Sigmoid colon (tissue), 7 donors: ENCODE results near the gene SLC2A6. TPM values are rescaled to one million over a fixed set of nuclear protein-coding genes. Genes with fewer than 3 reads are reported as not detected.
A peak's percentile ranks its signal among the peaks of the same experiment; 100 is the strongest.

ENCODE experiments used
- DNase-seq: peaks from one replicate; pipeline ENCODE4 v3.0.0-alpha.2; 2019
- H3K27ac ChIP-seq, 4 donors: fragments of 200-600 bp; sonication (generic); one replicate each; pipeline ENCODE4 v1.5.1; 2016 to 2019; ENCODE audit warnings: mild to moderate bottlenecking in 1 of 4
- H3K27me3 ChIP-seq, 3 donors: fragments of 200-600 bp; sonication (generic); one replicate each; pipeline ENCODE4 v1.5.1; 2019; ENCODE audit warnings: mild to moderate bottlenecking in 1 of 3
- H3K36me3 ChIP-seq, 4 donors: fragments of 200-600 bp; sonication (generic); one replicate each; pipeline ENCODE4 v1.5.1; 2016 to 2019
- H3K4me1 ChIP-seq, 4 donors: fragments of 200-600 bp; sonication (generic); one replicate each; pipeline ENCODE4 v1.5.1; 2017 to 2019
- H3K4me3 ChIP-seq, 4 donors: fragments of 200-600 bp; sonication (generic); one replicate each; pipeline ENCODE4 v1.5.1; 2017 to 2019; ENCODE audit warnings: mild to moderate bottlenecking in 2 of 4, moderate library complexity in 1 of 4
- H3K9me3 ChIP-seq, 4 donors: fragments of 200-600 bp in 3 of 4; sonication (generic) in 3 of 4; one replicate each; pipeline versions ENCODE4 v1.5.1 to v1.6.1; 2013 to 2019
- EP300 ChIP-seq, 4 donors: sonication (generic); formaldehyde crosslinking; IDR thresholded peaks; one replicate each; pipeline ENCODE4 v1.6.1; 2017; ENCODE audit warnings: antibody characterized with exemption in 4 of 4
- POLR2A ChIP-seq, 2 donors: fragments of 450-650 bp; IDR thresholded peaks; one replicate each; pipeline ENCODE4 v1.6.1; 2016; ENCODE audit warnings: antibody characterized with exemption in 2 of 2, mild to moderate bottlenecking in 2 of 2, moderate library complexity in 2 of 2
- POLR2AphosphoS5 ChIP-seq, 4 donors: sonication (generic); formaldehyde crosslinking; IDR thresholded peaks; one replicate each; pipeline ENCODE4 v1.6.1; 2017; ENCODE audit warnings: antibody characterized with exemption in 4 of 4
- WGBS, 2 donors: extraction: QIAGEN DNeasy Blood & Tissue Kit; methylation state at CpG; one replicate each; pipeline ENCODE4 v1.1.7; 2013; 5-methylcytosine and 5-hydroxymethylcytosine counted together
- intact Hi-C: fragments of 100-400 bp; cut with DNase I; formaldehyde crosslinking; loops from one replicate; pipeline ENCODE4 v1.15.1; 2023
- polyA plus RNA-seq, 3 donors: library from polyadenylated mRNA; stranded (reverse); fragments of 200-250 nt; gene quantifications; one replicate each; pipeline ENCODE4 v1.2.3, GENCODE V29; 2013
- total RNA-seq, 4 donors: library from RNA; depleted of rRNA; stranded (reverse); fragments of >200 nt; gene quantifications; one replicate each; pipeline ENCODE4 v1.1.0, GENCODE V29; 2016
- TF ChIP-seq, protein P1 (sequence below), 4 experiments: fragments of 450-650 bp in 3 of 4; fragments of 200-600 bp in 1 of 4; IDR thresholded peaks; one replicate each; pipeline ENCODE4 v1.5.1; 2016 to 2019; ENCODE audit warnings: antibody characterized with exemption in 4 of 4, mild to moderate bottlenecking in 3 of 4, moderate library complexity in 2 of 4
- donor health status: healthy with polysubstance abuse.
- donor health status: Bipolar disorder and iron deficiency.
- donor health status: healthy.

Gene SLC2A6
- total and polyA plus RNA-seq, 7 donors: 1.2 to 8.2 (median 1.8) TPM

DNA sequence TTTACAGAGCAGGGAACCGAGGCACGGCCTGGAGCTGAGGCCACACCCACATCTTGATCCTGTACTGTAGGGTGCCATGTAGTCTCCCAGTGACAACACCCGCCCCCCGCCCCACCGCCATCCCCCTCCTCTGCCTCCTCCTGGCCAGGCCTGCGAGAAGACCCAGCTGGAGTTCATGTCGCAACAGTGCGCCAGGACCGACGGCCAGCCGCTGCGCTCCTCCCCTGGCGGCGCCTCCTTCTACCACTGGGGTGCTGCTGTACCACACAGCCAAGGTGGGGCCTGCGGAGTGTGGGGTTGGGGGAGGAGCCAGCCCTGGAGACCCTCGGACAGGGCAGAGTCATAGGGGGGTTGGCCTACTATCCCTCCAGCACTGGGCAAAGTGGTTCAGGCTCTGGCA, 42.2 kb downstream of the SLC2A6 start:
- Histone ChIP-seq H3K36me3 (no peaks in the 10 kb centered on the region), H3K4me1 (no peaks in the 10 kb centered on the region), H3K27ac (no peak overlapping the region), H3K4me3 (no peak overlapping the region), H3K9me3 (no peaks in the 10 kb centered on the region), H3K27me3 (no peaks in the 10 kb centered on the region)
- no peak for DNase-seq
- WGBS, 2 donors: 88 to 89% methylated on average over 16 of the region's 16 CpGs
- intact Hi-C loops: no loop called here
- TF ChIP-seq POLR2AphosphoS5 (IDR thresholded peaks at IDR 0.05) (no peak), POLR2A (IDR thresholded peaks at IDR 0.05) (no peak), EP300 (IDR thresholded peaks at IDR 0.05) (no peak)
- TF ChIP-seq, protein P1, sequence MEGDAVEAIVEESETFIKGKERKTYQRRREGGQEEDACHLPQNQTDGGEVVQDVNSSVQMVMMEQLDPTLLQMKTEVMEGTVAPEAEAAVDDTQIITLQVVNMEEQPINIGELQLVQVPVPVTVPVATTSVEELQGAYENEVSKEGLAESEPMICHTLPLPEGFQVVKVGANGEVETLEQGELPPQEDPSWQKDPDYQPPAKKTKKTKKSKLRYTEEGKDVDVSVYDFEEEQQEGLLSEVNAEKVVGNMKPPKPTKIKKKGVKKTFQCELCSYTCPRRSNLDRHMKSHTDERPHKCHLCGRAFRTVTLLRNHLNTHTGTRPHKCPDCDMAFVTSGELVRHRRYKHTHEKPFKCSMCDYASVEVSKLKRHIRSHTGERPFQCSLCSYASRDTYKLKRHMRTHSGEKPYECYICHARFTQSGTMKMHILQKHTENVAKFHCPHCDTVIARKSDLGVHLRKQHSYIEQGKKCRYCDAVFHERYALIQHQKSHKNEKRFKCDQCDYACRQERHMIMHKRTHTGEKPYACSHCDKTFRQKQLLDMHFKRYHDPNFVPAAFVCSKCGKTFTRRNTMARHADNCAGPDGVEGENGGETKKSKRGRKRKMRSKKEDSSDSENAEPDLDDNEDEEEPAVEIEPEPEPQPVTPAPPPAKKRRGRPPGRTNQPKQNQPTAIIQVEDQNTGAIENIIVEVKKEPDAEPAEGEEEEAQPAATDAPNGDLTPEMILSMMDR (IDR thresholded peaks at IDR 0.05): no peak

DNA sequence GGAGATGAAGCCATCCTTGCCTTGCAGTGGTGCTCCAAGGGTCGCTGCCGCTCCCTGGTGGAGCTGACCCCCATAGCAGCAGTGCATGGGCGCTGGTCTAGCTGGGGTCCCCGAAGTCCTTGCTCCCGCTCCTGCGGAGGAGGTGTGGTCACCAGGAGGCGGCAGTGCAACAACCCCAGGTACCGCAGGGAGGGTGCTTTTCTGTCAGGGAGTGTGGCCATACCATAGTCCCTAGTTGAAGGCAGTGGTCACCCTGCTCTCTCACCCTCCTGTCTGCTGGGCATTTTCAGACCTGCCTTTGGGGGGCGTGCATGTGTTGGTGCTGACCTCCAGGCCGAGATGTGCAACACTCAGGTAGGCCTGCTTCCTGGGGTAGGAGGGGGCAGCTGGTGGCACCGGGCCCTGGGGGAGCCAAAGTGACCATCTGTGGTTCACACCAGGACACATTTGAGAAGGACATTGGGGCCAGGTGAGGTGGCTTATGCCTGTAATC, 45.5 kb downstream of the SLC2A6 start:
- TF ChIP-seq POLR2A (IDR thresholded peaks at IDR 0.05) (no peak), POLR2AphosphoS5 (IDR thresholded peaks at IDR 0.05) (no peak), EP300 (IDR thresholded peaks at IDR 0.05) (no peak)
- TF ChIP-seq, protein P1 (IDR thresholded peaks at IDR 0.05): no peak
- WGBS, 2 donors: 90% methylated on average over 11 of the region's 11 CpGs
- no peak overlapping the region for H3K4me3 ChIP-seq
- no peak for DNase-seq
- H3K9me3 ChIP-seq: no peaks in the 10 kb centered on the region
- no peak overlapping the region for H3K27ac ChIP-seq
- H3K4me1 ChIP-seq: peaks cover 0 to 16% (median 12%) of the 10 kb centered on the region in 4 donors
- H3K27me3 ChIP-seq: peaks cover 5 to 16% (median 15%) of the 10 kb centered on the region in 3 donors
- intact Hi-C loops: no loop called here
- H3K36me3 ChIP-seq: no peaks in the 10 kb centered on the region

DNA sequence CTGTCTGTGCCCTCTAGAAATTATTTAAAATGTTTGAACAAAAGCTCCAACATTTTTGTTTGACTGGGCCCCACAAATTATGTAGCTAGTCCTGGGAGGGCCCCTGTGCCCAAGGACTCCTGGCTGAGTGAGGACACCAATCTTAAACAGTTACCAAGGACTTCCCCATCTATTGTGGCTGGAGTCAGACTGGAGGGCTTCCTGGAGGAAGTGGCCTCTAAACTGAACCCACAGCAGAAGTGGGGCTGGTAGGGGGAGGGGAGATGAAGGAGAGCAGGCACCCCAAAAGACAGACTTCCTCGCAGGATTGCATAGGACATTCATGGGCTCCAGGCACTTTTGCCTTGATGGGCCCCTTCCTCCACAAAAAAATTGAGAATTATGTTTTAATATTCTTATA, 48.7 kb downstream of the SLC2A6 start:
- WGBS, 2 donors: 93 to 95% methylated on average over 1 of the region's 1 CpG
- intact Hi-C loops: no loop called here
- H3K27ac ChIP-seq: no peak overlapping the region
- DNase-seq: no peak
- peaks cover 11 to 47% (median 27%) of the 10 kb centered on the region in 3 donors for H3K27me3 ChIP-seq
- no peaks in the 10 kb centered on the region for H3K36me3 ChIP-seq
- H3K9me3 ChIP-seq: no peaks in the 10 kb centered on the region
- TF ChIP-seq EP300 (IDR thresholded peaks at IDR 0.05) (no peak), POLR2AphosphoS5 (IDR thresholded peaks at IDR 0.05) (no peak), POLR2A (IDR thresholded peaks at IDR 0.05) (no peak)
- TF ChIP-seq, protein P1 (IDR thresholded peaks at IDR 0.05): no peak
- peaks cover 0 to 18% (median 16%) of the 10 kb centered on the region in 4 donors for H3K4me1 ChIP-seq
- no peak overlapping the region for H3K4me3 ChIP-seq

DNA sequence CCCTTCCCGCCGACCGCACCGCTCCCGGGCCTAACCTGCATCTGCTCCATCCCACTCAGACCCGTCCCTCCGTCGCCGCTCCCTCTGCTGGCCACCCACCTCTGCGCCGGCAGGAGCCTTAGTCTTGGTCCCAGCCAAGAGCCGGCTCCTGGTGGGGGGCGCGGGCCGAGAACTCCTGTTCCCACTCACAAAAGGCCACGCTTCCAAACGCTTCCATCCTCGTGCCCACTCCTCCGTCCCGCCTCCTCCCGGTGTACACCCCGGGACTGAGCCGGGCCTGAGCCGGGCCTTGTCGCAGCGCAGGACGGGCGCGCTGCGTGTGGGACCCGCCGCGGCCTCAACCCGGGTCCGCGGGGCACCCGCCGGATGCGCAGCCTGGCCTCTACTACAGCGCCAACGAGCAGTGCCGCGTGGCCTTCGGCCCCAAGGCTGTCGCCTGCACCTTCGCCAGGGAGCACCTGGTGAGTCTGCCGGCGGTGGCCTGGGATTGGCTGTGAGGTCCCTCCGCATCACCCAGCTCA, 49.2 kb downstream of the SLC2A6 start:
- Histone ChIP-seq H3K4me1 (peaks cover 0 to 18% (median 16%) of the 10 kb centered on the region in 4 donors), H3K9me3 (no peaks in the 10 kb centered on the region), H3K27ac (no peak overlapping the region), H3K27me3 (peaks cover 11 to 51% (median 27%) of the 10 kb centered on the region in 3 donors), H3K36me3 (no peaks in the 10 kb centered on the region), H3K4me3 (no peak overlapping the region)
- TF ChIP-seq, protein P1 (IDR thresholded peaks at IDR 0.05): no peak
- TF ChIP-seq POLR2AphosphoS5 (IDR thresholded peaks at IDR 0.05) (no peak), EP300 (IDR thresholded peaks at IDR 0.05) (no peak), POLR2A (IDR thresholded peaks at IDR 0.05) (no peak)
- no peak for DNase-seq
- intact Hi-C loops: no loop called here
- 32 to 47% methylated on average over 49 of the region's 49 CpGs for WGBS, 2 donors

DNA sequence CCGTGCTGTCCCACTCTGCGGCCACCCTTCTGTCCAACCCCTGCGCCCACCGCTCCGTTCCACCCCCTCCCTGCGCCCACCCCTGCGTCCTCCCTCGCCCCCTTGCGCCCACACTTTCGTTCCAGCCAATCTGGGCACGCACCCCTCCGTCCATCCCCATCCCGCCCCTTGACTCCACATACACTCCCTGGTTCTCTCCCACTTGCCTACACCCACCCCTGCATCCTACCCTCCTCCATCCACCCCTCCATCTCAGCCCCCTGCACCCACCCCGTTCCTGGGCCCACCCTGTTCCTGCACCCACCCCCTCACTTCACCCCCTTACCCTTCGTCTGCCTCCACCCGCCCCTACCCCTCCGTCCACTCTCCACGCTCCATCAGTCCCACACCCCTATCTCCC, 49.7 kb downstream of the SLC2A6 start:
- Histone ChIP-seq H3K4me3 (peak overlapping the region in 1 of 4 donors; percentile 14), H3K27me3 (peaks cover 11 to 55% (median 27%) of the 10 kb centered on the region in 3 donors), H3K27ac (no peak overlapping the region), H3K9me3 (no peaks in the 10 kb centered on the region), H3K4me1 (peaks cover 0 to 18% (median 16%) of the 10 kb centered on the region in 4 donors), H3K36me3 (no peaks in the 10 kb centered on the region)
- intact Hi-C loops: no loop called here
- TF ChIP-seq EP300 (IDR thresholded peaks at IDR 0.05) (no peak), POLR2A (IDR thresholded peaks at IDR 0.05) (no peak), POLR2AphosphoS5 (IDR thresholded peaks at IDR 0.05) (no peak)
- TF ChIP-seq, protein P1 (IDR thresholded peaks at IDR 0.05): no peak
- DNase-seq: no peak
- WGBS, 2 donors: 6 to 8% methylated on average over 18 of the region's 18 CpGs
